Activated effector memory CD4-positive, alpha-beta T cell treated with anti-CD3 and anti-CD28 coated beads, Interleukin-2, amount 50 U/mL, for 16 hours (primary cell): ENCODE data around the gene DDC.

Experiments used
- DNase-seq: peaks from one replicate; pipeline ENCODE4 v3.0.0-alpha.2; 2020

Gene DDC

GRCh38 chr7:50409856-50410745, 155.1 kb downstream of the DDC start:
- no peak for DNase-seq
